Endothelial cell of umbilical vein (primary cell): ENCODE measurements around the gene DCC. TPM values are rescaled to one million over a fixed set of nuclear protein-coding genes. Genes with fewer than 3 reads are reported as not detected.

Source experiments
- BruUV-seq: library from RNA; stranded (reverse); fragments of 400-500 nt; replicated peaks from 2 replicates; lab custom pipeline; 2021; lab: Mats Ljungman, UMichigan
- CTCF ChIA-PET: fragments of 300-600, 350-600 bp; sonication (Branson Sonifier 250); formaldehyde crosslinking; loops from one replicate; lab custom pipeline; 2021; ENCODE audit warnings: antibody characterized with exemption, inconsistent platforms; lab: Charles Lee
- POLR2A ChIA-PET: fragments of 300-600, 350-600 bp; sonication (Branson Sonifier 250); formaldehyde crosslinking; loops from one replicate; lab custom pipeline; 2021; ENCODE audit warnings: antibody characterized with exemption, inconsistent platforms; lab: Charles Lee
- DNase-seq: peaks from one replicate; pipeline ENCODE4 v3.0.0-alpha.2; 2011; ENCODE audit warnings: low read depth, low spot score
- FAIRE-seq: peaks from 2 replicates; lab custom pipeline; 2011; peaks lifted over from hg19 to GRCh38; lab: Jason Lieb, UNC
- H2AFZ ChIP-seq: 2 replicates; pipeline ENCODE4 v1.6.0; 2012; ENCODE audit warnings: low read depth, low read length, control low read depth, inconsistent platforms
- H3K27ac ChIP-seq: 2 replicates; pipeline ENCODE4 v1.5.1; 2011; ENCODE audit warnings: low read depth, mild to moderate bottlenecking, control low read depth, low read length, moderate library complexity; ENCODE audit not compliant: insufficient read depth
- H3K27me3 ChIP-seq, 2 experiments: 2 replicates each; pipeline versions ENCODE4 v1.6.0 to v1.6.1; 2011; ENCODE audit warnings: low read length in 2 of 2, mixed read lengths in 1 of 2; ENCODE audit not compliant: control insufficient read depth in 2 of 2, insufficient read depth in 2 of 2
- H3K36me3 ChIP-seq, 2 experiments: 2 replicates in 1 of 2; 3 replicates in 1 of 2; pipeline ENCODE4 v1.5.1; 2011; ENCODE audit warnings: low read length in 2 of 2, mild to moderate bottlenecking in 1 of 2, moderate library complexity in 1 of 2; ENCODE audit not compliant: control insufficient read depth in 2 of 2, insufficient read depth in 2 of 2; ENCODE audit errors: extremely low read depth in 1 of 2
- H3K4me1 ChIP-seq: 3 replicates; pipeline ENCODE4 v1.5.1; 2011; ENCODE audit warnings: mild to moderate bottlenecking, low read length; ENCODE audit not compliant: control insufficient read depth, insufficient read depth; ENCODE audit errors: extremely low read depth
- H3K4me2 ChIP-seq: 2 replicates; pipeline ENCODE4 v1.6.1; 2011; ENCODE audit warnings: low read length, control low read depth, mixed read lengths; ENCODE audit not compliant: insufficient read depth
- H3K4me3 ChIP-seq, 3 experiments: fragments of 200-600 bp in 1 of 3; sonication (generic), shearing (Covaris generic) in 1 of 3; replicated peaks in 1 of 3; 2 replicates each; pipeline ENCODE4 v1.5.1; 2011 to 2016; ENCODE audit warnings: control low read depth in 3 of 3, low read length in 3 of 3, mild to moderate bottlenecking in 2 of 3, inconsistent platforms in 1 of 3, low read depth in 1 of 3, moderate library complexity in 1 of 3; ENCODE audit not compliant: insufficient read depth in 1 of 3
- H3K79me2 ChIP-seq: 2 replicates; pipeline ENCODE4 v1.6.0; 2012; ENCODE audit warnings: low read length, inconsistent platforms; ENCODE audit not compliant: control insufficient read depth, insufficient read depth
- H3K9ac ChIP-seq: replicated peaks from 2 replicates; pipeline ENCODE3; 2011; ENCODE audit warnings: low read length, control low read depth; ENCODE audit not compliant: insufficient read depth; ENCODE audit errors: extremely low read depth
- H3K9me1 ChIP-seq: replicated peaks from 3 replicates; pipeline ENCODE4 v1.6.0; 2011; ENCODE audit warnings: mild to moderate bottlenecking, low read length; ENCODE audit not compliant: control insufficient read depth, insufficient read depth; ENCODE audit errors: extremely low read depth
- H3K9me3 ChIP-seq: replicated peaks from 2 replicates; pipeline ENCODE4 v1.5.1; 2012; ENCODE audit warnings: low read length, inconsistent platforms; ENCODE audit not compliant: control insufficient read depth, insufficient read depth
- H4K20me1 ChIP-seq: replicated peaks from 2 replicates; pipeline ENCODE3; 2011; ENCODE audit warnings: mild to moderate bottlenecking, low read length; ENCODE audit not compliant: control insufficient read depth, insufficient read depth; ENCODE audit errors: extremely low read depth
- CTCF ChIP-seq, 2 donors: IDR thresholded peaks; 1 replicate in 1 of 2; 2 replicates in 1 of 2; pipeline ENCODE4 v1.5.1; 2011; ENCODE audit warnings: low read length in 2 of 2, mild to moderate bottlenecking in 2 of 2, moderate library complexity in 2 of 2, control low read depth in 1 of 2, inconsistent platforms in 1 of 2, low read depth in 1 of 2; ENCODE audit not compliant: insufficient read depth in 1 of 2; ENCODE audit errors: extremely low read depth in 1 of 2
- EZH2 ChIP-seq: IDR thresholded peaks from 2 replicates; pipeline ENCODE4 v1.6.1; 2012; ENCODE audit warnings: borderline replicate concordance, low read depth, mild to moderate bottlenecking, moderate library complexity, low read length, inconsistent platforms; ENCODE audit not compliant: severe bottlenecking
- FOS ChIP-seq: IDR thresholded peaks from 2 replicates; pipeline ENCODE4 v1.6.1; 2011; ENCODE audit warnings: mild to moderate bottlenecking, low read length, moderate library complexity, borderline replicate concordance; ENCODE audit not compliant: insufficient read depth
- GATA2 ChIP-seq: IDR thresholded peaks from 2 replicates; pipeline ENCODE4 v1.7.0; 2011; ENCODE audit warnings: low read depth, mild to moderate bottlenecking, moderate library complexity, mixed read lengths, low read length; ENCODE audit not compliant: insufficient read length, insufficient read depth
- JUN ChIP-seq: IDR thresholded peaks from 2 replicates; pipeline ENCODE4 v1.6.1; 2011; ENCODE audit warnings: borderline replicate concordance, low read depth; ENCODE audit not compliant: insufficient read length, insufficient read depth
- MAX ChIP-seq: IDR thresholded peaks from 2 replicates; pipeline ENCODE4 v1.6.1; 2011; ENCODE audit not compliant: insufficient read depth, insufficient read length
- MYC ChIP-seq: IDR thresholded peaks from one replicate; pipeline ENCODE4 v1.6.1; 2011; ENCODE audit warnings: mild to moderate bottlenecking, low read depth, low read length
- POLR2AphosphoS5 ChIP-seq: IDR thresholded peaks from 2 replicates; pipeline ENCODE4 v1.6.1; 2012; ENCODE audit warnings: low read depth, mild to moderate bottlenecking, control low read depth, low read length, moderate library complexity; ENCODE audit not compliant: insufficient read depth
- dilution Hi-C: fragments of 300-500 bp; cut with MboI; formaldehyde crosslinking; loops from one replicate; pipeline ENCODE4 v1.15.0; 2019; ENCODE audit warnings: low sequenced_read_pairs; ENCODE audit not compliant: extremely low pct_ligation_motif_present
- intact Hi-C: fragments of 100-400 bp; cut with micrococcal nuclease; formaldehyde crosslinking; loops from one replicate; pipeline ENCODE4 v1.10.0; 2022
- polyA plus RNA-seq, 4 experiments: library from polyadenylated mRNA; depleted of rRNA in 3 of 4; stranded (reverse) in 3 of 4; unstranded in 1 of 4; fragments of >200 nt; gene quantifications; 2 replicates each; pipeline versions ENCODE4 v1.2.1 to v1.2.3, GENCODE V29; 2011 to 2012; ENCODE audit warnings: missing spikeins in 1 of 4
- total RNA-seq: library from RNA; stranded (reverse); gene quantifications from 2 replicates; pipeline ENCODE4 v1.2.3, GENCODE V29; 2021

DCC gene
- total and polyA plus RNA-seq, 2 donors (not counting 3 experiments of a cell fraction or from before 2014, with no cell fraction given): not detected

GRCh38 chr18:53527365-53527764 is 1187.4 kb downstream of the DCC start:
- ChIA-PET POLR2A (no interaction called here), CTCF (no interaction called here)
- Histone ChIP-seq H3K36me3 (no peaks in the 10 kb centered on the region), H3K4me1 (no peaks in the 10 kb centered on the region), H3K79me2 (no peaks in the 10 kb centered on the region), H3K27ac (no peak overlapping the region), H3K27me3 (no peaks in the 10 kb centered on the region), H3K9me1 (no peaks in the 10 kb centered on the region), H3K4me3 (no peak overlapping the region), H4K20me1 (no peaks in the 10 kb centered on the region), H3K4me2 (no peak overlapping the region), H3K9me3 (peaks cover 4% of the 10 kb centered on the region), H2AFZ (no peak overlapping the region), H3K9ac (no peak overlapping the region)
- no peak for TF ChIP-seq MAX
- dilution Hi-C loops: no loop called here
- FAIRE-seq (no peak), DNase-seq (no peak)
- intact Hi-C loops: no loop called here
- BruUV-seq: no TSS peak

GRCh38 chr18:53531187-53531586 is 1191.2 kb downstream of the DCC start:
- Histone ChIP-seq H4K20me1 (no peaks in the 10 kb centered on the region), H3K79me2 (no peaks in the 10 kb centered on the region), H3K4me1 (no peaks in the 10 kb centered on the region), H3K9me3 (peaks cover 2% of the 10 kb centered on the region), H3K9me1 (no peaks in the 10 kb centered on the region), H3K27ac (no peak overlapping the region), H3K4me3 (no peak overlapping the region), H2AFZ (no peak overlapping the region), H3K4me2 (no peak overlapping the region), H3K27me3 (no peaks in the 10 kb centered on the region), H3K36me3 (no peaks in the 10 kb centered on the region), H3K9ac (no peak overlapping the region)
- ChIA-PET CTCF (no interaction called here), POLR2A (no interaction called here)
- no peak for TF ChIP-seq CTCF (IDR thresholded peaks at IDR 0.05; ENCODE audit: extremely low read depth in 1 of 2, insufficient read depth in 1 of 2, low read depth in 1 of 2, low read length in 2 of 2)
- TF ChIP-seq POLR2AphosphoS5: no peak
- no peak for TF ChIP-seq GATA2
- TF ChIP-seq MAX: no peak
- no peak for TF ChIP-seq FOS
- no peak for TF ChIP-seq JUN
- TF ChIP-seq MYC: no peak
- TF ChIP-seq EZH2: no peak
- dilution Hi-C loops: no loop called here
- intact Hi-C loops: no loop called here
- no peak for FAIRE-seq
- DNase-seq: no peak
- BruUV-seq: no TSS peak
